Liver (tissue), 9 donors: ENCODE data around the gene ROMO1. TPM values are rescaled to one million over a fixed set of nuclear protein-coding genes. Genes with fewer than 3 reads are reported as not detected.

Source experiments
- DNase-seq: peaks from one replicate; pipeline ENCODE4 v3.0.0-alpha.2; 2017; ENCODE audit warnings: low spot score
- H3K27ac ChIP-seq, 2 donors: one replicate each; pipeline ENCODE4 v1.7.0; 2013; ENCODE audit warnings: inconsistent platforms in 2 of 2, low read length in 2 of 2, control low read depth in 1 of 2, low read depth in 1 of 2, mild to moderate bottlenecking in 1 of 2
- H3K27me3 ChIP-seq, 4 donors: one replicate each; pipeline versions ENCODE4 v1.6.1 to v1.7.0; 2013; ENCODE audit warnings: low read length in 3 of 4, inconsistent platforms in 1 of 4, mild to moderate bottlenecking in 1 of 4, moderate library complexity in 1 of 4; ENCODE audit not compliant: control insufficient read depth in 4 of 4, insufficient read depth in 4 of 4
- H3K36me3 ChIP-seq, 4 donors: one replicate each; pipeline versions ENCODE4 v1.6.1 to v1.7.0; 2013; ENCODE audit warnings: low read length in 3 of 4, mild to moderate bottlenecking in 3 of 4, low read depth in 1 of 4, moderate library complexity in 1 of 4; ENCODE audit not compliant: control insufficient read depth in 4 of 4, insufficient read depth in 3 of 4
- H3K4me1 ChIP-seq, 4 donors: one replicate each; pipeline versions ENCODE4 v1.6.1 to v1.7.0; 2013; ENCODE audit warnings: low read length in 3 of 4, mild to moderate bottlenecking in 3 of 4, moderate library complexity in 1 of 4; ENCODE audit not compliant: control insufficient read depth in 4 of 4, insufficient read depth in 4 of 4
- H3K4me3 ChIP-seq, 3 donors: one replicate each; pipeline versions ENCODE4 v1.6.1 to v1.7.0; 2013; ENCODE audit warnings: low read length in 3 of 3, control low read depth in 1 of 3, low read depth in 1 of 3, mild to moderate bottlenecking in 1 of 3
- H3K9ac ChIP-seq, 2 donors: one replicate each; pipeline ENCODE4 v1.7.0; 2013; ENCODE audit warnings: low read length in 2 of 2, mild to moderate bottlenecking in 2 of 2, moderate library complexity in 2 of 2, control low read depth in 1 of 2, low read depth in 1 of 2
- H3K9me3 ChIP-seq, 4 donors: one replicate each; pipeline versions ENCODE4 v1.6.1 to v1.7.0; 2013; ENCODE audit warnings: low read length in 3 of 4; ENCODE audit not compliant: control insufficient read depth in 4 of 4
- EGR1 ChIP-seq, 2 donors: IDR thresholded peaks; 2 replicates each; pipeline ENCODE4 v1.6.1; 2016 to 2018; ENCODE audit warnings: antibody characterized with exemption in 2 of 2, low read depth in 2 of 2
- FOXA1 ChIP-seq: IDR thresholded peaks from 2 replicates; pipeline ENCODE4 v1.6.1; 2016; ENCODE audit warnings: antibody characterized with exemption
- GABPA ChIP-seq, 2 donors: IDR thresholded peaks in 1 of 2; conservative IDR thresholded peaks in 1 of 2; 2 replicates each; pipeline ENCODE4 v1.6.1; 2016; ENCODE audit warnings: antibody characterized with exemption in 2 of 2, mild to moderate bottlenecking in 1 of 2, moderate library complexity in 1 of 2
- HNF4A ChIP-seq, 2 donors: conservative IDR thresholded peaks; 2 replicates each; pipeline ENCODE4 v1.6.1; 2016; ENCODE audit warnings: antibody characterized with exemption in 2 of 2, mild to moderate bottlenecking in 2 of 2
- HNF4G ChIP-seq: IDR thresholded peaks from 2 replicates; pipeline ENCODE4 v1.6.1; 2016; ENCODE audit warnings: antibody characterized with exemption
- JUND ChIP-seq, 2 donors: IDR thresholded peaks; 2 replicates each; pipeline ENCODE4 v1.6.1; 2016; ENCODE audit warnings: antibody characterized with exemption in 2 of 2
- NR2F2 ChIP-seq: IDR thresholded peaks from 2 replicates; pipeline ENCODE4 v1.6.1; 2016; ENCODE audit warnings: antibody characterized with exemption
- RAD21 ChIP-seq, 2 donors: IDR thresholded peaks; 2 replicates each; pipeline ENCODE4 v1.6.1; 2016; ENCODE audit warnings: antibody characterized with exemption in 2 of 2, mild to moderate bottlenecking in 2 of 2
- REST ChIP-seq: IDR thresholded peaks from 2 replicates; pipeline ENCODE4 v1.6.1; 2016; ENCODE audit warnings: antibody characterized with exemption, mild to moderate bottlenecking
- RXRA ChIP-seq, 2 donors: IDR thresholded peaks; 2 replicates each; pipeline ENCODE4 v1.6.1; 2017 to 2018; ENCODE audit warnings: antibody characterized with exemption in 2 of 2, mild to moderate bottlenecking in 1 of 2
- SP1 ChIP-seq: IDR thresholded peaks from 2 replicates; pipeline ENCODE4 v1.6.1; 2018; ENCODE audit warnings: antibody characterized with exemption, mild to moderate bottlenecking
- TAF1 ChIP-seq: conservative IDR thresholded peaks from 2 replicates; pipeline ENCODE4 v1.6.1; 2016; ENCODE audit warnings: antibody characterized with exemption, mild to moderate bottlenecking
- YY1 ChIP-seq: IDR thresholded peaks from 2 replicates; pipeline ENCODE4 v1.6.1; 2016; ENCODE audit warnings: antibody characterized with exemption, mild to moderate bottlenecking
- ZBTB33 ChIP-seq: IDR thresholded peaks from 2 replicates; pipeline ENCODE4 v1.6.1; 2016; ENCODE audit warnings: antibody characterized with exemption
- WGBS: extraction: QIAGEN DNeasy Blood & Tissue Kit; methylation state at CpG from one replicate; pipeline ENCODE4 v1.1.7; 2013; 5-methylcytosine and 5-hydroxymethylcytosine counted together
- polyA plus RNA-seq, 2 donors: library from polyadenylated mRNA; stranded (reverse) in 1 of 2; unstranded in 1 of 2; fragments of 200-250 nt in 1 of 2; fragments of >200 nt in 1 of 2; fragmentation: Nextera tagmentation in 1 of 2; extraction: Ambion mirVana in 1 of 2; gene quantifications; one replicate each; pipeline versions ENCODE4 v1.2.1 to v1.2.3, GENCODE V29; 2013 to 2015
- total RNA-seq, 2 donors: library from RNA; depleted of rRNA; stranded (reverse); fragments of >200 nt; gene quantifications; one replicate each; pipeline ENCODE4 v1.2.3, GENCODE V29; 2014
- TF ChIP-seq, protein P1 (sequence below): IDR thresholded peaks from 2 replicates; pipeline ENCODE4 v1.6.1; 2016; ENCODE audit warnings: antibody characterized with exemption
- TF ChIP-seq, protein P2 (sequence below): IDR thresholded peaks from 2 replicates; pipeline ENCODE4 v1.6.1; 2016; ENCODE audit warnings: antibody characterized with exemption
- donor health status: healthy.
- donor health status: healthy.
- donor health status: healthy.
- donor health status: healthy.
- donor health status: healthy.

The ROMO1 gene
- total and polyA plus RNA-seq, 4 donors = 68.4 to 359 (median 147) TPM

DNA sequence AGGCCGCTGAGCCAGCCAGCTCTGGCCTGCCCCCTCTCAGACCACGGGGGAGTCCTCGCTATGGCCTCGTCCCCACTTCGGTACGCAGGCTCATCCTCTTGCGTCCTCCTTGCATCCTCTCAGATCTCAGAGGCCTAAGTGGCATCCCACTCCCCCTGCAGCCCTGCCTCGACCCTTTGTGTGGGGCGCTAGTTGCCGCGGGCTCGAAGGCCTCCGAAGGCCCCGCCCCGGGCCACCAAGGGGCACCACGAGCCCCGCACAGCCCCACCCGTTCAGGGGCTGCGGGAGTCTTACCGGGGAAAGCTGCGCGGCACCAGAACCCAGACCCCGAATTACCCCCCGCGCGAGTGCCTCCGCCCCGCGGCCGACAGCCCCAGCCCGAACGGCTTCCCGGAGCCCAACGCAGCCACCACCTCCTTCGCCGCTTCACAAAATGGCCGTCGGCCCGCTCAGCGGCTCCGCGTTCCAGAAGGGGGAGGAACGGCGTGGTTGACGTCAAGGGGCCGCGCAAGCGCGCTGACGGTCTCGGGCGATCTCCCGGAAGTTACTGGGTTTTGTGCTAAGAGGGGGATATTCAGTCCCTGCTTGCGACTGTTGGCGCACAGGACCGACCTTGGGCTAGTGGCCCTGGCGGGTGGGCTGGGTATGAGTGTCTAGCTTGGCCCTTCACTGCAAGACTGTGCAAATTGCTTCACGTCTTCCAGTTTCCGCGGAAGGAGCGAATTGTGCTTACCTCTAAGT is 34.6 kb upstream of the ROMO1 start, which contains the start of the genes CPNE1 and RBM12:
Gene CPNE1, minus strand, starts transcription at position 435 of the 741 bp plus-strand sequence. CDS start 31,977 bp downstream, outside the sequence.
Gene RBM12, minus strand, starts transcription at position 435 of the 741 bp plus-strand sequence. CDS start 9,578 bp downstream, outside the sequence.
- H3K36me3 ChIP-seq = peaks cover 0 to 12% (median 10%) of the 10 kb centered on the region in 4 donors
- H3K9me3 ChIP-seq = no peaks in the 10 kb centered on the region
- under 1% methylated on average over 61 of the region's 61 CpGs for WGBS
- H3K4me1 ChIP-seq = peaks cover 6 to 36% (median 22%) of the 10 kb centered on the region in 4 donors
- H3K27me3 ChIP-seq = no peaks in the 10 kb centered on the region
- DNase-seq = peak; percentile 90
- TF ChIP-seq ZBTB33 (no peak), RAD21 (IDR thresholded peaks at IDR 0.05) (peak in 1 of 2 donors; percentile 35), NR2F2 (no peak), GABPA (IDR thresholded peaks at IDR 0.05 in 1 of 2, conservative IDR thresholded peaks at IDR 0.05 in 1 of 2) (peak; percentile 7 to 77), REST (peak; percentile 79), YY1 (peak; percentile 99), HNF4A (conservative IDR thresholded peaks at IDR 0.05) (peak in 1 of 2 donors; percentile 3), HNF4G (no peak), JUND (IDR thresholded peaks at IDR 0.05) (peak in 1 of 2 donors; percentile 25), TAF1 (peak; percentile 89), SP1 (peak; percentile 39), EGR1 (IDR thresholded peaks at IDR 0.05; ENCODE audit: low read depth in 2 of 2) (no peak), RXRA (IDR thresholded peaks at IDR 0.05) (peak in 1 of 2 donors; percentile 5), FOXA1 (no peak)
- TF ChIP-seq, protein P1, sequence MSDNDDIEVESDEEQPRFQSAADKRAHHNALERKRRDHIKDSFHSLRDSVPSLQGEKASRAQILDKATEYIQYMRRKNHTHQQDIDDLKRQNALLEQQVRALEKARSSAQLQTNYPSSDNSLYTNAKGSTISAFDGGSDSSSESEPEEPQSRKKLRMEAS = peak; percentile 51
- peak within 1 kb of the TSS; percentile 65 to 95 (median 72) for H3K4me3 ChIP-seq
- peak within 1 kb of the TSS; percentile 92 to 98 for H3K27ac ChIP-seq
- H3K9ac ChIP-seq = peak within 1 kb of the TSS; percentile 97 to 98

GRCh38 chr20:35665949-35666288 is 33.3 kb upstream of the ROMO1 start:
- H3K36me3 ChIP-seq = peaks cover 0 to 24% (median 22%) of the 10 kb centered on the region in 4 donors
- no peaks in the 10 kb centered on the region for H3K9me3 ChIP-seq
- TF ChIP-seq YY1 (no peak), TAF1 (no peak), JUND (IDR thresholded peaks at IDR 0.05) (no peak), ZBTB33 (no peak), HNF4G (no peak), RAD21 (IDR thresholded peaks at IDR 0.05) (no peak), NR2F2 (no peak), HNF4A (conservative IDR thresholded peaks at IDR 0.05) (no peak), FOXA1 (no peak), SP1 (no peak), RXRA (IDR thresholded peaks at IDR 0.05) (no peak), EGR1 (IDR thresholded peaks at IDR 0.05; ENCODE audit: low read depth in 2 of 2) (no peak)
- TF ChIP-seq, protein P2, sequence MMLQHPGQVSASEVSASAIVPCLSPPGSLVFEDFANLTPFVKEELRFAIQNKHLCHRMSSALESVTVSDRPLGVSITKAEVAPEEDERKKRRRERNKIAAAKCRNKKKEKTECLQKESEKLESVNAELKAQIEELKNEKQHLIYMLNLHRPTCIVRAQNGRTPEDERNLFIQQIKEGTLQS = no peak
- TF ChIP-seq, protein P1 = no peak
- WGBS = 97% methylated on average over 17 of the region's 17 CpGs
- no peak overlapping the region for H3K27ac ChIP-seq
- H3K4me1 ChIP-seq = peaks cover 4 to 30% (median 21%) of the 10 kb centered on the region in 4 donors
- DNase-seq = no peak
- no peaks in the 10 kb centered on the region for H3K27me3 ChIP-seq
- H3K9ac ChIP-seq = no peak overlapping the region
- H3K4me3 ChIP-seq = no peak overlapping the region
